ENCODE measurements around the gene TIFAB.

TIFAB gene

DNA sequence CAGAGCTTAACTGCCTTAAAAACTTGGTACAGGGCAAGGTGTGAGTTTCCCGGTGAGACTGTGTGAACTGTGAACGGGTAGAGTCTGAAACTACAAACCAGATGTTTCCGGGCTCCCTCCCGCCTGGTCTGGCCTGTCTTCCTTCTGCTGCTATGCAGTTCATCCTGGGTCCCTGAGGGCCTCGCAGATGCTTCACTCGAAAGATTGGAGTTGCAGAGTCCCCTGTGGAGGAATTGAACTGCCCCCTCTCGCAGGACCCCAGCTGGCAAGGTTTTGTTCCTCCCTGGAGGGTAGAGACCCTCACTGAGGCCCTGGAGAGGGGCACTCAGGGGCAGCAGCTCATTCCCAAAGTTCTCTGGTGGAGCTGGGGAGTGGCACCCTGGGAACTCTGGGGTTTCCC is 5.5 kb downstream of the TIFAB start:
- DNase-seq (ENCODE audit: insufficient read length, low spot score) (no peak), FAIRE-seq (no peak)
- TF ChIP-seq, protein P1, sequence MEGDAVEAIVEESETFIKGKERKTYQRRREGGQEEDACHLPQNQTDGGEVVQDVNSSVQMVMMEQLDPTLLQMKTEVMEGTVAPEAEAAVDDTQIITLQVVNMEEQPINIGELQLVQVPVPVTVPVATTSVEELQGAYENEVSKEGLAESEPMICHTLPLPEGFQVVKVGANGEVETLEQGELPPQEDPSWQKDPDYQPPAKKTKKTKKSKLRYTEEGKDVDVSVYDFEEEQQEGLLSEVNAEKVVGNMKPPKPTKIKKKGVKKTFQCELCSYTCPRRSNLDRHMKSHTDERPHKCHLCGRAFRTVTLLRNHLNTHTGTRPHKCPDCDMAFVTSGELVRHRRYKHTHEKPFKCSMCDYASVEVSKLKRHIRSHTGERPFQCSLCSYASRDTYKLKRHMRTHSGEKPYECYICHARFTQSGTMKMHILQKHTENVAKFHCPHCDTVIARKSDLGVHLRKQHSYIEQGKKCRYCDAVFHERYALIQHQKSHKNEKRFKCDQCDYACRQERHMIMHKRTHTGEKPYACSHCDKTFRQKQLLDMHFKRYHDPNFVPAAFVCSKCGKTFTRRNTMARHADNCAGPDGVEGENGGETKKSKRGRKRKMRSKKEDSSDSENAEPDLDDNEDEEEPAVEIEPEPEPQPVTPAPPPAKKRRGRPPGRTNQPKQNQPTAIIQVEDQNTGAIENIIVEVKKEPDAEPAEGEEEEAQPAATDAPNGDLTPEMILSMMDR (IDR thresholded peaks at IDR 0.05; ENCODE audit: insufficient read depth, missing control alignments) = no peak

DNA sequence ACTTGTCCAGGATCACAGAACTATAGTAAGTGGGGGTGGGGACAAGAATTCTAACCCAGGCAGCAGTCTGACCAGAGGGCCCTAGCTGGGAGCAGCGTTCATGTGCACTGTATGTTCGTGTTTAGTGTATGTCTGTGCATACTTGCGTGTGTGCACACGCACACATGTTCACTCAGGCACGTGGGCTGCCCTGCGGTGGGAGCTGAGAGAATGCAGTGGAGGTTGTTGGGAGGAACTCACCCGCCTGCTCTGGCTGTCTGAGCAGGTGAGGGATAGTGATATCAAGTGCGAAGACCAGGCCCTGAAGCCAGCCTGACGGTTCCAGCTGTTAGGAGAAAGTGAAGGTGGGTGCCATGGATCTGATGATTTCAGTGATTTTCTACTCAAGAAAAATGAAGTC is 5.9 kb downstream of the TIFAB start:
- TF ChIP-seq, protein P1 (IDR thresholded peaks at IDR 0.05; ENCODE audit: insufficient read depth, missing control alignments) = no peak
- DNase-seq (ENCODE audit: insufficient read length, low spot score) (no peak), FAIRE-seq (no peak)

DNA sequence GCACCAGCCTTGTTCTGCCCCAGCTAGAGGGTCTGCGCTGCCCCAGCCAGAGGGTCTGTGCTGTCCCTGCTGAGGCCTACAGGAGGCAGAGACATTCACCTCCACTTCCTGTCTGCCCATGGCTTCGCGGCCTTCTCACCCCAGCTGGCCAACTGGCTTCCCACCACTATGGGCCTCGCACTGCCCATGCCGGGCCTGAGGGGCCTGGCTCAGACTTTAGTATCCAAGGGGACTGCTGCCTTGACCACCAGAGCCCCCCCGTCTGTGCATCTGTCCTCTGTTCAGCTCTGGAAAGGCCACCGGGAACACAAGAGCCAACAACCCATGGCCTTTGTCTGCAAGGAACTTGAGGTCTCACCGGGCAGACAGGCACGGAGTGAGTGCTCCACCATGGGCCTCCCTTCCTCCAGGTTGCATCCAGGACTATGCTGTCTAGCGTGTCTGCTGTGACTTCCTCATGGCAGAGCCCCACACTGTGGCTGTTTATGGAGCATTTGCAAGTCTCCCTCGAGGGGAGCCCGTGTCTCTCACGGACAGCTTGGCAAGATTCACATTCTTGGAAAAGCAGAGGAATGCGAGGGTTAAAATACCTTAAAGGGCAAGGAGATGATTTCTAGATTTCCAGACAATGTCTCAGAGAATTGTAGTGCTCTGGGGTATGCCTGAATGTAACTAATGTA is 6.7 kb downstream of the TIFAB start:
- FAIRE-seq (no peak), DNase-seq (ENCODE audit: insufficient read length, low spot score) (no peak)
- TF ChIP-seq, protein P1 (IDR thresholded peaks at IDR 0.05; ENCODE audit: insufficient read depth, missing control alignments) = no peak

DNA sequence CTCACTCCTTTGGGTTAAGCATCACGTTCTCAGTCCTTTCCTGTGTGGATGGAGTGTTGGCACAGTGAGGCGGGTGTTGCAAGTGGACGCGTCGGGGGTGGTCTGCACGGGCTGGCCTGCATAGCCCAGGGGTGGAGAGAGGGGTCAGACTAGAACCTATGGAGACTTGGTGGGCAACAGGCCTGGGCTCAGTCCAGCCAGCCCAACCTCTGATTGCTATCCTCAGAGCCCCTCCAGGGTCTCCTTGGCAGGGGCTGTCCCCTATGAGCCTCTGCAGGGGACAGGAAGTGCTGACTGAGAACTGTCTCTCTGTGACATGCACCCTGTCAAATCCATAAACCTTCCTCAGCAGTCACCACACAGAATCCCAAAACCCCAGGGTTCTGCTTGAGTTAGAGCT is 7.3 kb downstream of the TIFAB start:
- TF ChIP-seq, protein P1 (IDR thresholded peaks at IDR 0.05; ENCODE audit: insufficient read depth, missing control alignments) = no peak
- FAIRE-seq (no peak), DNase-seq (ENCODE audit: insufficient read length, low spot score) (no peak)

DNA sequence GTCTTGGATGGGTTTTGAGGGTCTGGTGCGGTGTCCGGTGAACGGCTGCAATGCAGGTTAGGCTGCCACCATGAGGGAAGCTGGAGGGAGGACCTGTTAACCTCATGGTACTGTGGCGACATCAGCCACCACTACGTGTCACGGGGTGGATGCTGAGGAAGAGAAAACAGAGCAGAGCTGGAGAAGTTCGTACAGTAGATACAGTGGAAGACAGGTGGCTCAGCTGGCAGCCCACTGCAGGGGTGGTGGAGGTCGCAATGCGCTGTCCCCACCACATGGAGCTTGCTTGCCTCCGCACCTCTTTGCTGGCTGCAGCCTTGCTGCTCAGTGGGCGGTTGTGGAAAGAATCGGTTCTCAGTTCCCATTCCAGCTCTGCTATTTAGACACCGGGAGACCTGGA is 7.8 kb downstream of the TIFAB start:
- TF ChIP-seq, protein P1 (IDR thresholded peaks at IDR 0.05; ENCODE audit: insufficient read depth, missing control alignments) = no peak
- DNase-seq (ENCODE audit: insufficient read length, low spot score) (no peak), FAIRE-seq (no peak)

DNA sequence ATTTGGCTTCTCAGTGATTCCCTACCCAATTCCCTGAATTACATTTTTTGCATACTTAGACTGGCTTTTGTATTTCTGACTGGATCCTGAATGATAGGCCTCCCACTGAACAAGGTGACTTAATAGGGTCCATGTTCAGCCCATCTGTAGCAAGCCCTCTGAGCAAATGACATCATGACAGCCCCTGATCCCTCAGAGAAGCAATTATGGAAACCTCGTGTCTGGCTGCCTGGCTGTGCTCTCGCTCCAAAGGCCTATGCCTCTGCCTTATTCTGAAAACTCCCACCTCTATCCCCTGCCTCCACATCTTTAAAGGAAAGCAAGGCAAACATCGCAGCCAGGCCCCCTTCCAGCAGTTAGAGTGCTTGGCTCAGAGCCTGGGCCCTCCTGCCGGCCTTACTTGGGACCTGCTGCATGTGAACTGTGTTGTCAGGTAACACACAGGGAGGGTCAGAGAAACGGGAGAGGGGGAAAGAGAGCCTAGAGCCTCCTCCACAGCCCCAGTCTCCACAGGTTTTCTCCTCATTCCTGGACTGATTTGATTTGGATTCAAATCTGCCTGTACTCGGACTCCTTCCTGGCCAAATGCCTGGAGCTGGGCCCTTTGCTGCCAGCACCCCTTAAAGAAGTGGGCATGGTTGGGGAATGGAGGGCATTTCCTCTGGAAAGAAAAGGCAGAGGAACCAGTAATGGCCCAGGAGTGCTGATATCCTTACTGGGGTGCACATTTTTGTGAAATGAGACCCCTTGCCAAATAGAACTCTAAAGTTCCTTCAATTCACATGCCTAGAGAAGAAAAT is 8.8 kb downstream of the TIFAB start:
- no peak for DNase-seq (ENCODE audit: insufficient read length, low spot score)
- TF ChIP-seq, protein P1 (IDR thresholded peaks at IDR 0.05; ENCODE audit: insufficient read depth, missing control alignments) = no peak
- no peak for FAIRE-seq
